HG03565 (cell line): ENCODE results near the gene FNIP2.
"Not testable (repeated sequence)": the region's sequence is repeated elsewhere in the genome, so short reads cannot be mapped to it uniquely, and the experiment has no call there.

ENCODE experiments used
- ATAC-seq: cut with Tn5 transposase; IDR thresholded peaks from one replicate; pipeline ENCODE4 v1.9.1; 2021; ENCODE audit warnings: mild to moderate bottlenecking, moderate library complexity; ENCODE audit not compliant: unreplicated experiment

FNIP2 gene

GRCh38 chr4:158812543-158812942, 43.7 kb downstream of the FNIP2 start:
- no peak for ATAC-seq

GRCh38 chr4:158813113-158813512, 44.3 kb downstream of the FNIP2 start:
- no peak for ATAC-seq

- no peak for ATAC-seq
Observed at GRCh38 chr4:158814207-158814606, 45.4 kb downstream of the FNIP2 start.

GRCh38 chr4:158814636-158815330, 46.0 kb downstream of the FNIP2 start:
- no peak for ATAC-seq

- ATAC-seq = no peak
Observed at GRCh38 chr4:158816955-158817354, 48.1 kb downstream of the FNIP2 start.

- peak; percentile 58 for ATAC-seq
Observed at GRCh38 chr4:158817562-158818296, 48.9 kb downstream of the FNIP2 start.

- no peak for ATAC-seq
Observed at GRCh38 chr4:158818560-158819140, 49.8 kb downstream of the FNIP2 start.

GRCh38 chr4:158819942-158820786, 51.3 kb downstream of the FNIP2 start:
- no peak for ATAC-seq

- peak; percentile 33 for ATAC-seq
Observed at GRCh38 chr4:158821228-158821971, 52.6 kb downstream of the FNIP2 start.

GRCh38 chr4:158822348-158822747, 53.5 kb downstream of the FNIP2 start:
- ATAC-seq = no peak

- ATAC-seq = no peak
Observed at GRCh38 chr4:158823461-158823873, 54.6 kb downstream of the FNIP2 start.

GRCh38 chr4:158824425-158825274, 55.8 kb downstream of the FNIP2 start:
- ATAC-seq = no peak

GRCh38 chr4:158825433-158826036, 56.7 kb downstream of the FNIP2 start:
- no peak for ATAC-seq

- ATAC-seq = peak; percentile 58
Observed at GRCh38 chr4:158826057-158826456, 57.2 kb downstream of the FNIP2 start.

- ATAC-seq = no peak
Observed at GRCh38 chr4:158826882-158827281, 58.1 kb downstream of the FNIP2 start.

GRCh38 chr4:158827543-158827981, 58.7 kb downstream of the FNIP2 start:
- ATAC-seq = no peak

GRCh38 chr4:158828151-158828550, 59.3 kb downstream of the FNIP2 start:
- ATAC-seq = not testable (repeated sequence)

GRCh38 chr4:158829254-158829653, 60.4 kb downstream of the FNIP2 start:
- ATAC-seq = no peak

GRCh38 chr4:158833602-158834001, 64.8 kb downstream of the FNIP2 start:
- no peak for ATAC-seq
